DOHH2 (cell line): ENCODE data around the gene MC1R.

Source experiments
- EZH2phosphoT487 ChIP-seq: fragments of 200-600 bp; sonication (generic); IDR thresholded peaks from 2 replicates; pipeline ENCODE4 v1.6.1; 2017; ENCODE audit warnings: borderline replicate concordance, mild to moderate bottlenecking, antibody characterized with exemption, low read length, moderate library complexity, mixed read lengths
- TF ChIP-seq, protein P1 (sequence below): fragments of 200-600 bp; sonication (generic); IDR thresholded peaks from one replicate; pipeline ENCODE4 v1.5.1; 2014; ENCODE audit warnings: antibody characterized with exemption, mild to moderate bottlenecking, low read depth, low read length; ENCODE audit not compliant: poor library complexity, severe bottlenecking

DNA sequence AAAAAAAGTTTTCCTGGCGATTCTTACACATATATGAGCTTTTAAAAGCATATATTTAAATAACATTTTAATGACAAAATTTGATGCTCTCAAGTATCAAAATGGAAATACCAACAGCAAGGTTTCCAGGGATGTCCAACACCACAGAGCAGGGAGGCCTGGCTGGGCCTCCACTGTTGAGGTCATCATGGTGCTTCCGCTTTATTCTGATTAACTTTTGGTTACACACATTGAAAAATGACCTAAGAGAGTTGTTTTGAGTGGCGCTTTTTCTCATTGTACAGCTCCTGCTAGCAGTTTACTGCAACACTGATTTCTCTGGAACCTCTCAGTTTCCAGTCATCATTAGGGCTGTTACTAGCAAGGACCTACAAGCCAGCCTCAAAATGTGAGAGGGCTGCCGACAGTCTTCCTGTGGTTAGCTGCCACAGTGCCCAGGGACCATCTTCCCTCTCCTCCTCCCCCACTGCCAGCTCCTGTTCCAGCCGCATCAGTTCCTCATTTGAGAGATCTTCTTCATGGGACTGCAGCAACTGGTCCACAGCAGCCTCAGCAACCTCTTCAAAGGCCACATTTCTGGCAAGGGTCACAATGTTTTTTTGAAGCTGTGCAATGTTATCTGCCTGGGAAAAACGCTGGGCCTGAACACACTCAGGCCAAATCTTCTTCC, 51.2 kb downstream of the MC1R start:
- TF ChIP-seq, protein P1, sequence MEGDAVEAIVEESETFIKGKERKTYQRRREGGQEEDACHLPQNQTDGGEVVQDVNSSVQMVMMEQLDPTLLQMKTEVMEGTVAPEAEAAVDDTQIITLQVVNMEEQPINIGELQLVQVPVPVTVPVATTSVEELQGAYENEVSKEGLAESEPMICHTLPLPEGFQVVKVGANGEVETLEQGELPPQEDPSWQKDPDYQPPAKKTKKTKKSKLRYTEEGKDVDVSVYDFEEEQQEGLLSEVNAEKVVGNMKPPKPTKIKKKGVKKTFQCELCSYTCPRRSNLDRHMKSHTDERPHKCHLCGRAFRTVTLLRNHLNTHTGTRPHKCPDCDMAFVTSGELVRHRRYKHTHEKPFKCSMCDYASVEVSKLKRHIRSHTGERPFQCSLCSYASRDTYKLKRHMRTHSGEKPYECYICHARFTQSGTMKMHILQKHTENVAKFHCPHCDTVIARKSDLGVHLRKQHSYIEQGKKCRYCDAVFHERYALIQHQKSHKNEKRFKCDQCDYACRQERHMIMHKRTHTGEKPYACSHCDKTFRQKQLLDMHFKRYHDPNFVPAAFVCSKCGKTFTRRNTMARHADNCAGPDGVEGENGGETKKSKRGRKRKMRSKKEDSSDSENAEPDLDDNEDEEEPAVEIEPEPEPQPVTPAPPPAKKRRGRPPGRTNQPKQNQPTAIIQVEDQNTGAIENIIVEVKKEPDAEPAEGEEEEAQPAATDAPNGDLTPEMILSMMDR: no peak
- no peak for TF ChIP-seq EZH2phosphoT487
